K562 (cell line): Measurements from ENCODE around the gene KIF3A. TPM values are rescaled to one million over a fixed set of nuclear protein-coding genes. Genes with fewer than 3 reads are reported as not detected.
A peak's percentile ranks its signal among the peaks of the same experiment; 100 is the strongest.

Source experiments
- ATAC-seq: fragments of 200-7000 bp; cut with Tn5 transposase; 3 replicates; pipeline ENCODE4 v1.9.1; 2020; ENCODE audit warnings: moderate library complexity
- BruUV-seq: library from RNA; stranded (reverse); fragments of 400-500 nt; replicated peaks from 2 replicates; lab custom pipeline; 2021; lab: Mats Ljungman, UMichigan
- CTCF ChIA-PET: fragments of 300-600 bp; formaldehyde crosslinking; extraction: SDS; loops from one replicate; lab custom pipeline; 2021; ENCODE audit warnings: low intra/inter-chr PET ratio; lab: Yijun Ruan, JAX
- POLR2A ChIA-PET: fragments of 300-600, 350-650 bp; sonication (Branson Sonifier 250); formaldehyde crosslinking; extraction: SDS; loops from one replicate; lab custom pipeline; 2021; ENCODE audit warnings: antibody characterized with exemption, inconsistent platforms; lab: Yijun Ruan, JAX
- DNase-seq, 4 experiments: peaks; one replicate each; pipeline versions ENCODE4 v3.0.0 to v3.0.0-alpha.2; 2011 to 2018; ENCODE audit warnings: low spot score in 3 of 4, mixed read lengths in 3 of 4; ENCODE audit errors: extremely low read depth in 1 of 4
- FAIRE-seq: peaks from 2 replicates; lab custom pipeline; 2011; peaks lifted over from hg19 to GRCh38; lab: Jason Lieb, UNC
- H2AFZ ChIP-seq: 2 replicates; pipeline ENCODE4 v1.6.0; 2011; ENCODE audit warnings: low read depth, low read length, control low read depth, inconsistent platforms
- H3K27ac ChIP-seq: fragments of 200-600 bp; 3 replicates; pipeline ENCODE4 v1.8.0; 2011; ENCODE audit warnings: low read depth, mild to moderate bottlenecking, control low read depth, inconsistent platforms, low read length, moderate library complexity, mixed read lengths; ENCODE audit errors: extremely low read depth
- H3K27me3 ChIP-seq, 2 experiments: fragments of 300-600 bp in 1 of 2; 2 replicates in 1 of 2; 3 replicates in 1 of 2; pipeline versions ENCODE4 v1.6.0 to v1.8.0; 2011; ENCODE audit warnings: inconsistent platforms in 2 of 2, low read length in 2 of 2, mild to moderate bottlenecking in 1 of 2, mixed read lengths in 1 of 2, moderate library complexity in 1 of 2; ENCODE audit not compliant: control insufficient read depth in 2 of 2, insufficient read depth in 2 of 2
- H3K36me3 ChIP-seq: fragments of 300-600 bp; 3 replicates; pipeline ENCODE4 v1.8.0; 2011; ENCODE audit warnings: mild to moderate bottlenecking, low read length, inconsistent platforms; ENCODE audit not compliant: control insufficient read depth, insufficient read depth
- H3K4me1 ChIP-seq, 2 experiments: fragments of 200-600 bp in 1 of 2; replicated peaks in 1 of 2; 2 replicates in 1 of 2; 3 replicates in 1 of 2; pipeline versions ENCODE4 v1.5.1 to v1.8.0; 2011; ENCODE audit warnings: inconsistent platforms in 2 of 2, low read length in 2 of 2, mild to moderate bottlenecking in 1 of 2, mixed read lengths in 1 of 2, moderate library complexity in 1 of 2; ENCODE audit not compliant: control insufficient read depth in 2 of 2, insufficient read depth in 2 of 2
- H3K4me2 ChIP-seq: 2 replicates; pipeline ENCODE4 v1.6.1; 2011; ENCODE audit warnings: low read length, control low read depth, inconsistent platforms, mixed read lengths; ENCODE audit not compliant: insufficient read depth
- H3K4me3 ChIP-seq: fragments of 200-600 bp; sonication (generic), shearing (Covaris generic); 2 replicates; pipeline ENCODE4 v1.5.1; 2016; ENCODE audit warnings: control low read depth, inconsistent platforms
- H3K79me2 ChIP-seq: fragments of 200-600 bp; 3 replicates; pipeline ENCODE4 v1.8.0; 2011; ENCODE audit warnings: low read length, inconsistent platforms; ENCODE audit not compliant: control insufficient read depth, insufficient read depth
- H3K9ac ChIP-seq, 2 experiments: 2 replicates each; pipeline versions ENCODE4 v1.6.0 to v1.6.1; 2011; ENCODE audit warnings: low read depth in 2 of 2, low read length in 2 of 2, control low read depth in 1 of 2, inconsistent platforms in 1 of 2, mild to moderate bottlenecking in 1 of 2, mixed read lengths in 1 of 2; ENCODE audit not compliant: insufficient read depth in 1 of 2
- H3K9me1 ChIP-seq: one replicate; pipeline ENCODE4 v1.6.0; 2011; ENCODE audit warnings: inconsistent platforms, mild to moderate bottlenecking, low read length, moderate library complexity; ENCODE audit not compliant: control insufficient read depth, insufficient read depth
- H3K9me3 ChIP-seq: replicated peaks from 2 replicates; pipeline ENCODE4 v1.5.1; 2011; ENCODE audit warnings: low read depth, low read length, inconsistent platforms; ENCODE audit not compliant: control insufficient read depth, insufficient read depth
- H4K20me1 ChIP-seq: replicated peaks from 2 replicates; pipeline ENCODE4 v1.6.1; 2011; ENCODE audit warnings: low read length, inconsistent platforms, mixed read lengths; ENCODE audit not compliant: control insufficient read depth, insufficient read depth
- C11orf30 ChIP-seq: fragments of 450-650 bp; IDR thresholded peaks from 2 replicates; pipeline ENCODE4 v1.6.1; 2016; ENCODE audit warnings: low read depth, mild to moderate bottlenecking
- MAFG ChIP-seq: fragments of 450-650 bp; conservative IDR thresholded peaks from 2 replicates; pipeline ENCODE4 v1.6.1; 2016; ENCODE audit warnings: missing genetic modification characterization, missing compliant biosample characterization
- MEF2A ChIP-seq: IDR thresholded peaks from 2 replicates; pipeline ENCODE4 v1.6.1; 2011; ENCODE audit warnings: low read depth, mild to moderate bottlenecking, low read length, moderate library complexity; ENCODE audit not compliant: control insufficient read depth
- NEUROD1 ChIP-seq: fragments of 150-350 bp; IDR thresholded peaks from 2 replicates; pipeline ENCODE4 v1.6.1; 2014; ENCODE audit warnings: borderline replicate concordance, low read length, low read depth; ENCODE audit not compliant: partially characterized antibody
- RBM22 ChIP-seq: fragments of 200-400 bp; formaldehyde crosslinking; IDR thresholded peaks from 2 replicates; pipeline ENCODE4 v1.6.1; 2018; ENCODE audit warnings: low read length, low read depth; ENCODE audit not compliant: poor library complexity, severe bottlenecking
- SETDB1 ChIP-seq: IDR thresholded peaks from one replicate; pipeline ENCODE4 v1.6.1; 2012; ENCODE audit warnings: low read length, control low read depth, inconsistent platforms
- SRF ChIP-seq, 2 experiments: fragments of 250-450, 450-650 bp in 1 of 2; sonication (Bioruptor Pico) in 1 of 2; sonication (generic) in 1 of 2; formaldehyde crosslinking; IDR thresholded peaks; 2 replicates each; pipeline versions ENCODE4 v1.5.0 to v1.5.1; 2020 to 2022; ENCODE audit warnings: mild to moderate bottlenecking in 1 of 2, missing genetic modification reagents in 1 of 2
- TSC22D4 ChIP-seq: fragments of 450-650 bp; IDR thresholded peaks from 2 replicates; pipeline ENCODE4 v1.6.1; 2016; ENCODE audit warnings: missing genetic modification characterization, missing biosample characterization, control low read depth
- ZBED1 ChIP-seq: IDR thresholded peaks from 2 replicates; pipeline ENCODE4 v1.6.1; 2014
- ZNF133 ChIP-seq: fragments of 250-450 bp; sonication (Bioruptor Pico); IDR thresholded peaks from 2 replicates; pipeline ENCODE4 v1.4.0; 2020; ENCODE audit warnings: mild to moderate bottlenecking
- ZNF316 ChIP-seq: fragments of 450-650 bp; IDR thresholded peaks from 2 replicates; pipeline ENCODE4 v1.6.1; 2016
- WGBS: fragments of 100-300 bp; shearing (Covaris generic); methylation state at CpG from one replicate; pipeline ENCODE4 v1.1.6; 2016; ENCODE audit warnings: low coverage, mixed read lengths; ENCODE audit not compliant: insufficient coverage; ENCODE audit errors: missing lambda C conversion rate; 5-methylcytosine and 5-hydroxymethylcytosine counted together
- in situ Hi-C: fragments of 300-500 bp; cut with MboI; formaldehyde crosslinking; loops from 4 replicates; pipeline ENCODE4 v1.15.0; 2018; ENCODE audit warnings: inconsistent platforms, mixed read lengths
- intact Hi-C: fragments of 100-400 bp; cut with micrococcal nuclease; formaldehyde crosslinking; loops from 2 replicates; pipeline ENCODE4 v1.14.2; 2022
- polyA plus RNA-seq, 8 experiments: library from polyadenylated mRNA; depleted of rRNA in 4 of 8; stranded (reverse) in 5 of 8; unstranded in 3 of 8; fragments of >200 nt; fragmentation: Nextera tagmentation in 2 of 8; fragmentation: Illumina TruSeq in 1 of 8; extraction: Ambion mirVana in 2 of 8; extraction: Trizol in 1 of 8; gene quantifications; 2 replicates each; pipeline versions ENCODE4 v1.2.1 to v1.2.3, GENCODE V29; 2011 to 2014; ENCODE audit warnings: inconsistent platforms in 1 of 8, missing spikeins in 1 of 8
- total RNA-seq, 7 experiments: library from RNA; depleted of rRNA in 6 of 7; stranded (reverse); fragments of >200 nt in 6 of 7; fragmentation: Illumina TruSeq in 2 of 7; extraction: Trizol in 2 of 7; gene quantifications; 2 replicates each; pipeline versions ENCODE4 v1.2.1 to v1.2.3, GENCODE V29; 2011 to 2021; ENCODE audit warnings: low replicate concordance in 1 of 7
- TF ChIP-seq, protein P1 (sequence below): sonication (generic); formaldehyde crosslinking; IDR thresholded peaks from 2 replicates; pipeline ENCODE4 v1.8.0; 2022; ENCODE audit warnings: mild to moderate bottlenecking, missing genetic modification reagents

Gene KIF3A
- total and polyA plus RNA-seq, 9 of the 15 experiments (the other 6 are each of a cell fraction or from before 2014, with no cell fraction given), result 1.5 to 7.8 (median 6.0) TPM

DNA sequence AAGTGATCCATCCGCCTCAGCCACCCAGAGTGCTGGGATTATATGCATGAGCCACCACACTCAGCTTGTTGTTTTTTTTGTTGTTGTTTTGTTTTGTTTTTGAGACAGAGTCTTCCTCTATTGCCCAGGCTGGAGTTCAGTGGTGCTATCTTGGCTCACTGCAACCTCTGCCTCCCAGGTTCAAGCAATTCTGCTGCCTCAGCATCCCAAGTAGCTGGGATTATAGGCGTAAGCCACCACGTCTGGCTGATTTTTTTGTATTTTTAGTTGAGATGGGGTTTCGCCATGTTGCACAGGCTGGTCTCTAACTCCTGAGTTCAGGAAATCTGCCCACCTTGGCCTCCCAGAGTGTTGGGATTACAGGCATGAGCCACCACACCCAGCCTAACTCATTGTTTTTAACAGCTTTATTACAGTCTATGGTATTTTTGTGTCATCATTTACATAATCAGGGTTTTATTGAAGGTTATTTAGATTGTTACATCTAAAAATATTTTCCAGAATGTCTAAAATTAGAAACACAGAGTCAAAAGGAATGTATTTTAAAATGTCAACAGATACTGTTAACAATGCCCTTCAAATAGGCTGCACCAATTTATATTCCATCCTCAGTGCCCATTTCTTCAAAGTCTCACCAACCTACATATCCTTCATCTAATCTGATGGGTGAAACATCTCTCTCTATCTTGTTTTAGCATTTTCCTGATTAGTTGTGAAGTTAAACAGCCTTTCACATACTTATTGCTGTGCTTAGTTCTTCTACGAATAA, 18.6 kb downstream of the KIF3A start:
- no peaks in the 10 kb centered on the region for H3K4me1 ChIP-seq
- H3K9ac ChIP-seq, result no peak overlapping the region; a peak in 1 of 4 replicates
- H3K9me3 ChIP-seq, result no peaks in the 10 kb centered on the region
- CTCF ChIA-PET, result no interaction called here
- TF ChIP-seq, protein P1, sequence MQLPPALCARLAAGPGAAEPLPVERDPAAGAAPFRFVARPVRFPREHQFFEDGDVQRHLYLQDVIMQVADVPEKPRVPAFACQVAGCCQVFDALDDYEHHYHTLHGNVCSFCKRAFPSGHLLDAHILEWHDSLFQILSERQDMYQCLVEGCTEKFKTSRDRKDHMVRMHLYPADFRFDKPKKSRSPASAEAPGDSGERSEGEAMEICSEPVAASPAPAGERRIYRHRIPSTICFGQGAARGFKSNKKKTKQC, result no peak
- TF ChIP-seq SRF (CRISPR knock-in tag; IDR thresholded peaks at IDR 0.05), result no peak
- TF ChIP-seq MAFG (tag), result peak; percentile 44; the same call in 1 of the 2 replicates
- TF ChIP-seq SETDB1, result no peak
- TF ChIP-seq ZNF133 (CRISPR knock-in tag), result no peak
- TF ChIP-seq RBM22, result no peak
- peak; percentile 83 for TF ChIP-seq ZNF316
- TF ChIP-seq MEF2A, result no peak
- no peak for TF ChIP-seq NEUROD1
- TF ChIP-seq C11orf30, result peak; percentile 83
- no peak for TF ChIP-seq ZBED1
- no peak for TF ChIP-seq TSC22D4 (tag)
- no peaks in the 10 kb centered on the region for H3K27me3 ChIP-seq
- no peak overlapping the region for H2AFZ ChIP-seq
- WGBS, result 67% methylated on average over 5 of the region's 5 CpGs
- no peaks in the 10 kb centered on the region for H3K9me1 ChIP-seq
- no peaks in the 10 kb centered on the region for H4K20me1 ChIP-seq
- H3K36me3 ChIP-seq, result no peaks in the 10 kb centered on the region
- POLR2A ChIA-PET, result interaction anchor here (1.0 to 1.4 kb wide), 3 partner anchors 10 to 17 kb away, joined by 3 to 4 read pairs (median 4); no protein-coding TSS in a partner anchor
- intact Hi-C loops, result loop anchor here (5.0 kb wide), 1 partner anchor 66 kb away; no protein-coding TSS in a partner anchor
- H3K27ac ChIP-seq, result no peak overlapping the region
- H3K79me2 ChIP-seq, result no peaks in the 10 kb centered on the region
- ATAC-seq (no peak), DNase-seq (no peak), FAIRE-seq (no peak)
- H3K4me2 ChIP-seq, result no peak overlapping the region
- no peak overlapping the region for H3K4me3 ChIP-seq
- in situ Hi-C loops, result no loop called here
- no TSS peak for BruUV-seq
